ENCODE data around the gene SUPT5H.

The SUPT5H gene

GRCh38 chr19:39518458-39518857, 73.1 kb downstream of the SUPT5H start:
- no peak for ATAC-seq (replicated peaks; ENCODE audit: extremely low read depth, poor library complexity, severe bottlenecking)
- no peak for DNase-seq (ENCODE audit: low spot score in 2 of 2)
- peaks cover 17% of the 10 kb centered on the region for H3K4me1 Mint-ChIP-seq
- H3K4me3 Mint-ChIP-seq, result no peak overlapping the region
- H3K27me3 Mint-ChIP-seq, result peaks cover 54% of the 10 kb centered on the region
- H3K9me3 Mint-ChIP-seq, result no peaks in the 10 kb centered on the region
- H3K36me3 Mint-ChIP-seq (ENCODE audit: insufficient read depth), result peaks cover 4% of the 10 kb centered on the region
- H3K27ac Mint-ChIP-seq (ENCODE audit: low read depth), result no peak overlapping the region

- Mint-ChIP-seq H3K9me3 (no peaks in the 10 kb centered on the region), H3K36me3 (ENCODE audit: insufficient read depth) (peaks cover 4% of the 10 kb centered on the region), H3K27ac (ENCODE audit: low read depth) (no peak overlapping the region), H3K27me3 (peaks cover 48% of the 10 kb centered on the region), H3K4me3 (no peak overlapping the region), H3K4me1 (peaks cover 17% of the 10 kb centered on the region)
- DNase-seq (ENCODE audit: low spot score in 2 of 2) (no peak), ATAC-seq (replicated peaks; ENCODE audit: extremely low read depth, poor library complexity, severe bottlenecking) (no peak)
These were observed 73.6 kb downstream of the SUPT5H start for GRCh38 chr19:39518975-39519374.

- Mint-ChIP-seq H3K36me3 (ENCODE audit: insufficient read depth) (peaks cover 4% of the 10 kb centered on the region), H3K27ac (ENCODE audit: low read depth) (no peak overlapping the region), H3K4me3 (no peak overlapping the region), H3K4me1 (peaks cover 8% of the 10 kb centered on the region), H3K27me3 (peaks cover 33% of the 10 kb centered on the region), H3K9me3 (no peaks in the 10 kb centered on the region)
- ATAC-seq (replicated peaks; ENCODE audit: extremely low read depth, poor library complexity, severe bottlenecking), result no peak
- DNase-seq (ENCODE audit: low spot score in 2 of 2), result no peak
These were observed 75.4 kb downstream of the SUPT5H start for GRCh38 chr19:39520541-39521484.

GRCh38 chr19:39524495-39524894, 79.1 kb downstream of the SUPT5H start:
- Mint-ChIP-seq H3K4me3 (no peak overlapping the region), H3K9me3 (no peaks in the 10 kb centered on the region), H3K27ac (ENCODE audit: low read depth) (no peak overlapping the region), H3K27me3 (no peaks in the 10 kb centered on the region), H3K36me3 (ENCODE audit: insufficient read depth) (peaks cover 1% of the 10 kb centered on the region), H3K4me1 (peaks cover 5% of the 10 kb centered on the region)
- DNase-seq (ENCODE audit: low spot score in 2 of 2), result no peak
- no peak for ATAC-seq (replicated peaks; ENCODE audit: extremely low read depth, poor library complexity, severe bottlenecking)

- H3K9me3 Mint-ChIP-seq, result no peaks in the 10 kb centered on the region
- H3K27me3 Mint-ChIP-seq, result no peaks in the 10 kb centered on the region
- peaks cover 5% of the 10 kb centered on the region for H3K4me1 Mint-ChIP-seq
- no peak overlapping the region for H3K27ac Mint-ChIP-seq (ENCODE audit: low read depth)
- no peak overlapping the region for H3K4me3 Mint-ChIP-seq
- ATAC-seq (replicated peaks; ENCODE audit: extremely low read depth, poor library complexity, severe bottlenecking), result no peak
- H3K36me3 Mint-ChIP-seq (ENCODE audit: insufficient read depth), result peaks cover 1% of the 10 kb centered on the region
- no peak for DNase-seq (ENCODE audit: low spot score in 2 of 2)
These were observed 79.8 kb downstream of the SUPT5H start for GRCh38 chr19:39525205-39525604.
